ENCODE data around the gene RDM1. TPM values are rescaled to one million over a fixed set of nuclear protein-coding genes. Genes with fewer than 3 reads are reported as not detected.

The RDM1 gene
- polyA plus RNA-seq, 1 donor (not counting 4 experiments of a cell fraction or from before 2014, with no cell fraction given), result 1.1 TPM

DNA sequence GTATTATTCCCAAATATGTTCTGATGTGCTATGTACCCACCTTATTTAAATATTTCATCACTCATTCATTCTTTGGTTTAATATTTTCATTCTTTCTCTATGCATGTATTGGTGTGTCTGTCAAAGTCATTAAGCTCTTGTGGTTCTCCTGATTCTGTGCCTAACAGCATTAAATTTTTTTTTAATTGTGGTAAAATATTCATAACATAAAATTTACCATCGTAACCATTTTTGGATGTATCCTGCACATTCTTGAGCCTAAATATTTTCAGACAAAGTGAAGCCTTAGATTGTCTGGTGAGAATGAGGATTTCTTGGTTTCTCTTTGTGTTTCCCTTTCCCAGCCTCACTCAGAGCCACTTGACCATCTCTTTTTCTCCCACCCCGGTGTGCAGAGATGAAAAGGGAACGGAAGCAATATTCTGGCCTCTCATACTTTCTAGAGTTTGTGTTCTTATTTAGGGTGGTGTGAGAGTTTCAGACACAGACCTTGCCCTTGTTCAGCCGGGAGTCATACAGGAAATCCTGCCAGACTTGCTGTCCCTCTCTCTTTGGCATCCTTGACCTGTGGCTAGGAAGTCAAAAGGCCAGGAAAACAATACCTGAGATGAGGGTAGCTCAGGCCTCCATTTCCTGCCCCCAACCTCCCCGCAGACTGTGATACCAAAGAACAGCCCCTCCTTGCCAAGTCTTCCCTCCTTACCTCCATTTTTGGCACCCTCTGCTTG is 55.3 kb downstream of the RDM1 start:
- Histone ChIP-seq H2AFZ (ENCODE audit: control insufficient read depth, low read length) (no peak overlapping the region), H3K36me3 (ENCODE audit: control insufficient read depth in 2 of 2, extremely low read depth in 1 of 2, insufficient read depth in 2 of 2, low read length in 2 of 2) (no peaks in the 10 kb centered on the region)

DNA sequence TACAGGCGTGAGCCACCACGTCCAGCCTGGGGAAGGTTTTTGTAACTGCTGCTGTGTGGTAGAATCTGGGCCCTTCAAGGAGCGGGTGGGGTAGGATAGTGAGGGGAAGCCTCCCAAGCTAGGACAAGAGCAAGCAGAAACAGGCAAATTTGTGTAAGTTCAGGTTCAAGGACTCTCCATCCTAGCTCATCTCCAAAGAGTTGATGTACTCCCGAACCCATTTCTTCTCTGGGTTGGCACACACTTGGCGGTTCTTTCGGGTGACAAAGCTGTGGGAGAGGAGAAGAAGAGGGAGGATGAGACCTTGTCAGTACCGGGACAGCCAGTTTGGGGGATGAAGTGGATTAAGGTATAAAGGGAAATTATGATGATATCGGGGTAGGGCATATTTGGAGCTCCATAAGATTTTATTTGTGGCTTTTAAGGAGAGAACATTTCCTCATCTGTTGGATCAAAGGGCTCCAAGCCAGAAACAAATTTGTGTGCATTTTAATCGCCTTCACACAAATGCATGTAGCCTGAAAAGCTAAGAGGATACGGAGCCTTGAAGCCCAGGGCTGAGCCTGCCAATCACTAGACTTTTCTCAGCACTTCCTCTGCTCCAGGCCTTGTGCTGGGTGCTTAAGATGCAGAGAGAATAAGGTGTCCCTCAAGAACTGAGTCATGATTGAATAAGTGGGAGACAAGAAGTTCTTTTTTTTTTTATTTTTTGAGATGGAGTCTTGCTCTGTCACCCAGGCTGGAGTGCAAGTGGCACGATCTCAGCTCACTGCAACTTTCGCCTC is 58.2 kb downstream of the RDM1 start:
- TF ChIP-seq, protein P1, sequence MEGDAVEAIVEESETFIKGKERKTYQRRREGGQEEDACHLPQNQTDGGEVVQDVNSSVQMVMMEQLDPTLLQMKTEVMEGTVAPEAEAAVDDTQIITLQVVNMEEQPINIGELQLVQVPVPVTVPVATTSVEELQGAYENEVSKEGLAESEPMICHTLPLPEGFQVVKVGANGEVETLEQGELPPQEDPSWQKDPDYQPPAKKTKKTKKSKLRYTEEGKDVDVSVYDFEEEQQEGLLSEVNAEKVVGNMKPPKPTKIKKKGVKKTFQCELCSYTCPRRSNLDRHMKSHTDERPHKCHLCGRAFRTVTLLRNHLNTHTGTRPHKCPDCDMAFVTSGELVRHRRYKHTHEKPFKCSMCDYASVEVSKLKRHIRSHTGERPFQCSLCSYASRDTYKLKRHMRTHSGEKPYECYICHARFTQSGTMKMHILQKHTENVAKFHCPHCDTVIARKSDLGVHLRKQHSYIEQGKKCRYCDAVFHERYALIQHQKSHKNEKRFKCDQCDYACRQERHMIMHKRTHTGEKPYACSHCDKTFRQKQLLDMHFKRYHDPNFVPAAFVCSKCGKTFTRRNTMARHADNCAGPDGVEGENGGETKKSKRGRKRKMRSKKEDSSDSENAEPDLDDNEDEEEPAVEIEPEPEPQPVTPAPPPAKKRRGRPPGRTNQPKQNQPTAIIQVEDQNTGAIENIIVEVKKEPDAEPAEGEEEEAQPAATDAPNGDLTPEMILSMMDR (optimal IDR thresholded peaks at IDR 0.05 in 1 of 3, IDR thresholded peaks at IDR 0.05 in 1 of 3, conservative IDR thresholded peaks at IDR 0.05 in 1 of 3; ENCODE audit: extremely low read depth in 1 of 3, insufficient read depth in 2 of 3, low read length in 3 of 3), result no peak
- no peak for TF ChIP-seq EZH2 (IDR thresholded peaks at IDR 0.05; ENCODE audit: low read length)
- dilution Hi-C loops (cut with MboI; ENCODE audit: extremely low pct_ligation_motif_present, low sequenced_read_pairs), result no loop called here
- H2AFZ ChIP-seq (ENCODE audit: control insufficient read depth, low read length), result no peak overlapping the region
- H3K4me2 ChIP-seq (ENCODE audit: control insufficient read depth, extremely low read depth, insufficient read depth, low read depth, low read length), result no peak overlapping the region
- no peaks in the 10 kb centered on the region for H3K9me3 ChIP-seq (ENCODE audit: control insufficient read depth, low read depth, low read length)
- FAIRE-seq (no peak), DNase-seq (ENCODE audit: low read depth, low spot score) (no peak)
- no peak overlapping the region for H3K4me3 ChIP-seq (ENCODE audit: control insufficient read depth in 2 of 3, extremely low read depth in 1 of 3, insufficient read depth in 2 of 3, low read depth in 1 of 3, low read length in 3 of 3)
- no peak overlapping the region for H3K27ac ChIP-seq (ENCODE audit: control insufficient read depth, insufficient read depth, low read length)
- H3K9ac ChIP-seq (ENCODE audit: control insufficient read depth, extremely low read depth, insufficient read depth, low read length), result no peak overlapping the region
- H3K27me3 ChIP-seq (ENCODE audit: control insufficient read depth, extremely low read depth, insufficient read depth, low read length), result no peaks in the 10 kb centered on the region
- H3K4me1 ChIP-seq (ENCODE audit: control insufficient read depth, extremely low read depth, insufficient read depth, low read length), result no peaks in the 10 kb centered on the region
- H3K9me1 ChIP-seq (ENCODE audit: control insufficient read depth, extremely low read depth, insufficient read depth, low read length), result no peaks in the 10 kb centered on the region
- no peaks in the 10 kb centered on the region for H3K36me3 ChIP-seq (ENCODE audit: control insufficient read depth in 2 of 2, extremely low read depth in 1 of 2, insufficient read depth in 2 of 2, low read length in 2 of 2)
- H4K20me1 ChIP-seq (ENCODE audit: control insufficient read depth, extremely low read depth, insufficient read depth, low read length), result no peaks in the 10 kb centered on the region
- H3K79me2 ChIP-seq (ENCODE audit: control insufficient read depth, insufficient read depth, low read length), result no peaks in the 10 kb centered on the region

More for the DNA sequence above, 55.3 kb downstream of the RDM1 start:
- Histone ChIP-seq H3K9ac (ENCODE audit: control insufficient read depth, extremely low read depth, insufficient read depth, low read length) (no peak overlapping the region), H3K9me3 (ENCODE audit: control insufficient read depth, low read depth, low read length) (no peaks in the 10 kb centered on the region), H3K79me2 (ENCODE audit: control insufficient read depth, insufficient read depth, low read length) (no peaks in the 10 kb centered on the region), H4K20me1 (ENCODE audit: control insufficient read depth, extremely low read depth, insufficient read depth, low read length) (no peaks in the 10 kb centered on the region), H3K27me3 (ENCODE audit: control insufficient read depth, extremely low read depth, insufficient read depth, low read length) (no peaks in the 10 kb centered on the region), H3K27ac (ENCODE audit: control insufficient read depth, insufficient read depth, low read length) (no peak overlapping the region), H3K9me1 (ENCODE audit: control insufficient read depth, extremely low read depth, insufficient read depth, low read length) (no peaks in the 10 kb centered on the region), H3K4me2 (ENCODE audit: control insufficient read depth, extremely low read depth, insufficient read depth, low read depth, low read length) (no peak overlapping the region), H3K4me1 (ENCODE audit: control insufficient read depth, extremely low read depth, insufficient read depth, low read length) (peaks cover 5% of the 10 kb centered on the region), H3K4me3 (ENCODE audit: control insufficient read depth in 2 of 3, extremely low read depth in 1 of 3, insufficient read depth in 2 of 3, low read depth in 1 of 3, low read length in 3 of 3) (no peak overlapping the region)
- TF ChIP-seq EZH2 (IDR thresholded peaks at IDR 0.05; ENCODE audit: low read length), result no peak
- TF ChIP-seq, protein P1 (optimal IDR thresholded peaks at IDR 0.05 in 1 of 3, IDR thresholded peaks at IDR 0.05 in 1 of 3, conservative IDR thresholded peaks at IDR 0.05 in 1 of 3; ENCODE audit: extremely low read depth in 1 of 3, insufficient read depth in 2 of 3, low read length in 3 of 3), result no peak
- DNase-seq (ENCODE audit: low read depth, low spot score) (no peak), FAIRE-seq (no peak)
- dilution Hi-C loops (cut with MboI; ENCODE audit: extremely low pct_ligation_motif_present, low sequenced_read_pairs), result no loop called here
